ENCODE data around the gene ING5. TPM values are rescaled to one million over a fixed set of nuclear protein-coding genes. Genes with fewer than 3 reads are reported as not detected.

The ING5 gene
- total RNA-seq, 2 experiments from 2014 or later, result 41.0 to 43.8 TPM

GRCh38 chr2:241665731-241666440 is 36.0 kb upstream of the ING5 start:
- CTCF ChIA-PET, result no interaction called here
- Mint-ChIP-seq H3K9me3 (no peaks in the 10 kb centered on the region), H3K4me1 (ENCODE audit: low read depth) (peaks cover 7% of the 10 kb centered on the region), H3K36me3 (ENCODE audit: low read depth) (peaks cover 4% of the 10 kb centered on the region), H3K4me3 (no peak overlapping the region), H3K27ac (no peak overlapping the region), H3K27me3 (ENCODE audit: low read depth) (no peaks in the 10 kb centered on the region)
- intact Hi-C loops (cut with micrococcal nuclease), result loop anchor here (1.0 kb wide), 1 partner anchor 212 kb away; no protein-coding TSS in a partner anchor
- no peak for DNase-seq

- Mint-ChIP-seq H3K4me1 (ENCODE audit: low read depth) (peaks cover 7% of the 10 kb centered on the region), H3K9me3 (no peaks in the 10 kb centered on the region), H3K27me3 (ENCODE audit: low read depth) (no peaks in the 10 kb centered on the region), H3K36me3 (ENCODE audit: low read depth) (peaks cover 3% of the 10 kb centered on the region), H3K27ac (no peak overlapping the region), H3K4me3 (no peak overlapping the region)
- intact Hi-C loops (cut with micrococcal nuclease), result no loop called here
- CTCF ChIA-PET, result no interaction called here
- DNase-seq, result no peak
Observed at GRCh38 chr2:241666627-241667400, 35.0 kb upstream of the ING5 start.

GRCh38 chr2:241668354-241668753 is 33.5 kb upstream of the ING5 start:
- intact Hi-C loops (cut with micrococcal nuclease), result no loop called here
- CTCF ChIA-PET, result no interaction called here
- peaks cover 7% of the 10 kb centered on the region for H3K4me1 Mint-ChIP-seq (ENCODE audit: low read depth)
- DNase-seq, result no peak
- peak overlapping the region; percentile 36 for H3K27ac Mint-ChIP-seq
- no peaks in the 10 kb centered on the region for H3K9me3 Mint-ChIP-seq
- peaks cover 3% of the 10 kb centered on the region for H3K36me3 Mint-ChIP-seq (ENCODE audit: low read depth)
- H3K4me3 Mint-ChIP-seq, result no peak overlapping the region
- H3K27me3 Mint-ChIP-seq (ENCODE audit: low read depth), result no peaks in the 10 kb centered on the region

- intact Hi-C loops (cut with micrococcal nuclease), result no loop called here
- no peak for DNase-seq
- H3K36me3 Mint-ChIP-seq (ENCODE audit: low read depth), result peaks cover 3% of the 10 kb centered on the region
- no peak overlapping the region for H3K27ac Mint-ChIP-seq
- CTCF ChIA-PET, result interaction anchor here (0.6 kb wide), 1 partner anchor 528 kb away, joined by 3 read pairs; no protein-coding TSS in a partner anchor
- no peak overlapping the region for H3K4me3 Mint-ChIP-seq
- H3K4me1 Mint-ChIP-seq (ENCODE audit: low read depth), result peaks cover 7% of the 10 kb centered on the region
- H3K9me3 Mint-ChIP-seq, result no peaks in the 10 kb centered on the region
- H3K27me3 Mint-ChIP-seq (ENCODE audit: low read depth), result no peaks in the 10 kb centered on the region
Observed at GRCh38 chr2:241668839-241669238, 33.0 kb upstream of the ING5 start.

- no peak for DNase-seq
- no peak overlapping the region for H3K4me3 Mint-ChIP-seq
- peak overlapping the region; percentile 61 for H3K27ac Mint-ChIP-seq
- peaks cover 2% of the 10 kb centered on the region for H3K4me1 Mint-ChIP-seq (ENCODE audit: low read depth)
- H3K36me3 Mint-ChIP-seq (ENCODE audit: low read depth), result peaks cover 3% of the 10 kb centered on the region
- H3K27me3 Mint-ChIP-seq (ENCODE audit: low read depth), result no peaks in the 10 kb centered on the region
- H3K9me3 Mint-ChIP-seq, result no peaks in the 10 kb centered on the region
- intact Hi-C loops (cut with micrococcal nuclease), result no loop called here
- CTCF ChIA-PET, result interaction anchor here (0.5 to 0.9 kb wide), 2 partner anchors 11 to 28 kb away, joined by 3 to 4 read pairs; no protein-coding TSS in a partner anchor
Observed at GRCh38 chr2:241670333-241671110, 31.3 kb upstream of the ING5 start.

- H3K27me3 Mint-ChIP-seq (ENCODE audit: low read depth), result no peaks in the 10 kb centered on the region
- CTCF ChIA-PET, result interaction anchor here (0.5 kb wide), 1 partner anchor 29 kb away, joined by 4 read pairs; no protein-coding TSS in a partner anchor
- H3K27ac Mint-ChIP-seq, result no peak overlapping the region
- H3K36me3 Mint-ChIP-seq (ENCODE audit: low read depth), result peaks cover 5% of the 10 kb centered on the region
- no peaks in the 10 kb centered on the region for H3K4me1 Mint-ChIP-seq (ENCODE audit: low read depth)
- no peak for DNase-seq
- intact Hi-C loops (cut with micrococcal nuclease), result no loop called here
- no peak overlapping the region for H3K4me3 Mint-ChIP-seq
- no peaks in the 10 kb centered on the region for H3K9me3 Mint-ChIP-seq
Observed at GRCh38 chr2:241671457-241672240, 30.2 kb upstream of the ING5 start.

GRCh38 chr2:241672243-241673188 is 29.3 kb upstream of the ING5 start:
- H3K4me1 Mint-ChIP-seq (ENCODE audit: low read depth), result no peaks in the 10 kb centered on the region
- intact Hi-C loops (cut with micrococcal nuclease), result no loop called here
- no peak overlapping the region for H3K27ac Mint-ChIP-seq
- no peak for DNase-seq
- peaks cover 8% of the 10 kb centered on the region for H3K36me3 Mint-ChIP-seq (ENCODE audit: low read depth)
- no peaks in the 10 kb centered on the region for H3K27me3 Mint-ChIP-seq (ENCODE audit: low read depth)
- CTCF ChIA-PET, result interaction anchor here (0.6 kb wide), 1 partner anchor 213 kb away, joined by 3 read pairs; no protein-coding TSS in a partner anchor
- H3K4me3 Mint-ChIP-seq, result no peak overlapping the region
- no peaks in the 10 kb centered on the region for H3K9me3 Mint-ChIP-seq

GRCh38 chr2:241673189-241673663 is 28.6 kb upstream of the ING5 start:
- no peaks in the 10 kb centered on the region for H3K4me1 Mint-ChIP-seq (ENCODE audit: low read depth)
- no peak overlapping the region for H3K27ac Mint-ChIP-seq
- no peak overlapping the region for H3K4me3 Mint-ChIP-seq
- H3K9me3 Mint-ChIP-seq, result no peaks in the 10 kb centered on the region
- CTCF ChIA-PET, result no interaction called here
- intact Hi-C loops (cut with micrococcal nuclease), result no loop called here
- no peaks in the 10 kb centered on the region for H3K27me3 Mint-ChIP-seq (ENCODE audit: low read depth)
- DNase-seq, result no peak
- H3K36me3 Mint-ChIP-seq (ENCODE audit: low read depth), result peaks cover 8% of the 10 kb centered on the region

GRCh38 chr2:241673797-241674725 is 27.8 kb upstream of the ING5 start:
- H3K9me3 Mint-ChIP-seq, result no peaks in the 10 kb centered on the region
- H3K27me3 Mint-ChIP-seq (ENCODE audit: low read depth), result no peaks in the 10 kb centered on the region
- H3K27ac Mint-ChIP-seq, result no peak overlapping the region
- peaks cover 11% of the 10 kb centered on the region for H3K36me3 Mint-ChIP-seq (ENCODE audit: low read depth)
- intact Hi-C loops (cut with micrococcal nuclease), result no loop called here
- H3K4me3 Mint-ChIP-seq, result no peak overlapping the region
- no peaks in the 10 kb centered on the region for H3K4me1 Mint-ChIP-seq (ENCODE audit: low read depth)
- no peak for DNase-seq
- CTCF ChIA-PET, result no interaction called here

GRCh38 chr2:241675885-241676284 is 26.0 kb upstream of the ING5 start:
- CTCF ChIA-PET, result interaction anchor here (0.5 kb wide), 1 partner anchor 597 kb away, joined by 3 read pairs; no protein-coding TSS in a partner anchor
- Mint-ChIP-seq H3K27ac (no peak overlapping the region), H3K4me3 (no peak overlapping the region), H3K27me3 (ENCODE audit: low read depth) (no peaks in the 10 kb centered on the region), H3K9me3 (no peaks in the 10 kb centered on the region), H3K4me1 (ENCODE audit: low read depth) (peaks cover 3% of the 10 kb centered on the region), H3K36me3 (ENCODE audit: low read depth) (peaks cover 20% of the 10 kb centered on the region)
- intact Hi-C loops (cut with micrococcal nuclease), result no loop called here
- DNase-seq, result no peak

All from activated naive CD4-positive, alpha-beta T cell treated with anti-CD3 and anti-CD28 coated beads for 36 hours (primary cell).